HG02763 (cell line): ENCODE data around the gene PERP.

Source experiments
- ATAC-seq: cut with Tn5 transposase; IDR thresholded peaks from one replicate; pipeline ENCODE4 v1.9.1; 2021; ENCODE audit warnings: mild to moderate bottlenecking, moderate library complexity; ENCODE audit not compliant: unreplicated experiment

PERP gene

GRCh38 chr6:138063726-138064125, 43.5 kb downstream of the PERP start:
- ATAC-seq: no peak

- no peak for ATAC-seq
Observed at GRCh38 chr6:138054982-138055381, 52.2 kb downstream of the PERP start.

- ATAC-seq: no peak
Observed at GRCh38 chr6:138052783-138053182, 54.4 kb downstream of the PERP start.

- ATAC-seq: no peak
Observed at GRCh38 chr6:138044972-138045371, 62.2 kb downstream of the PERP start.

GRCh38 chr6:138044458-138044857, 62.8 kb downstream of the PERP start:
- no peak for ATAC-seq
